Measurements from ENCODE around the gene AFF3.

AFF3 gene

GRCh38 chr2:99805930-99806476 is 336.4 kb downstream of the AFF3 start:
- no peak overlapping the region for H3K4me3 ChIP-seq (ENCODE audit: low read depth, low read length)
- DNase-seq (ENCODE audit: low read depth): no peak
- TF ChIP-seq CTCF (IDR thresholded peaks at IDR 0.05; ENCODE audit: insufficient read depth, low read depth, low read length, missing control alignments): no peak

GRCh38 chr2:99803846-99804245 is 338.5 kb downstream of the AFF3 start:
- TF ChIP-seq CTCF (IDR thresholded peaks at IDR 0.05; ENCODE audit: insufficient read depth, low read depth, low read length, missing control alignments): no peak
- H3K4me3 ChIP-seq (ENCODE audit: low read depth, low read length): no peak overlapping the region
- DNase-seq (ENCODE audit: low read depth): no peak

GRCh38 chr2:99802734-99803133 is 339.7 kb downstream of the AFF3 start:
- no peak for DNase-seq (ENCODE audit: low read depth)
- TF ChIP-seq CTCF (IDR thresholded peaks at IDR 0.05; ENCODE audit: insufficient read depth, low read depth, low read length, missing control alignments): no peak
- H3K4me3 ChIP-seq (ENCODE audit: low read depth, low read length): no peak overlapping the region

GRCh38 chr2:99801327-99801901 is 341.0 kb downstream of the AFF3 start:
- no peak for TF ChIP-seq CTCF (IDR thresholded peaks at IDR 0.05; ENCODE audit: insufficient read depth, low read depth, low read length, missing control alignments)
- no peak overlapping the region for H3K4me3 ChIP-seq (ENCODE audit: low read depth, low read length)
- no peak for DNase-seq (ENCODE audit: low read depth)

GRCh38 chr2:99797475-99797874 is 344.9 kb downstream of the AFF3 start:
- TF ChIP-seq CTCF (IDR thresholded peaks at IDR 0.05; ENCODE audit: insufficient read depth, low read depth, low read length, missing control alignments): no peak

GRCh38 chr2:99794414-99794813 is 348.0 kb downstream of the AFF3 start:
- TF ChIP-seq CTCF (IDR thresholded peaks at IDR 0.05; ENCODE audit: insufficient read depth, low read depth, low read length, missing control alignments): no peak
- no peak overlapping the region for H3K4me3 ChIP-seq (ENCODE audit: low read depth, low read length)

More at GRCh38 chr2:99797475-99797874, 344.9 kb downstream of the AFF3 start:
- H3K4me3 ChIP-seq (ENCODE audit: low read depth, low read length): no peak overlapping the region
- no peak for DNase-seq (ENCODE audit: low read depth)

GRCh38 chr2:99793022-99793421 is 349.4 kb downstream of the AFF3 start:
- H3K4me3 ChIP-seq (ENCODE audit: low read depth, low read length): no peak overlapping the region
- no peak for DNase-seq (ENCODE audit: low read depth)
- TF ChIP-seq CTCF (IDR thresholded peaks at IDR 0.05; ENCODE audit: insufficient read depth, low read depth, low read length, missing control alignments): no peak

More at GRCh38 chr2:99794414-99794813, 348.0 kb downstream of the AFF3 start:
- no peak for DNase-seq (ENCODE audit: low read depth)

Measured in GM12865 (cell line).